Cardiac septum (tissue), 1 donor: Measurements from ENCODE around the gene C3orf20. TPM values are rescaled to one million over a fixed set of nuclear protein-coding genes. Genes with fewer than 3 reads are reported as not detected.

Experiments used
- DNase-seq: peaks from one replicate; pipeline ENCODE4 v3.0.0-alpha.2; 2020; ENCODE audit warnings: low spot score
- intact Hi-C: fragments of 100-400 bp; cut with DNase I; formaldehyde crosslinking; loops from one replicate; pipeline ENCODE4 v1.14.0; 2022
- total RNA-seq: library from RNA; stranded (reverse); fragmentation: NEBNext Ultra II Directional; extraction: Animal tissue kit (Norgen Biotek cat#: 25700); gene quantifications from one replicate; pipeline ENCODE4 v1.2.1, GENCODE V29; 2021
- donor health status: DM: no; HTN: no; CAD: no.

C3orf20 gene
- total RNA-seq, 1 donor from 2014 or later: 0.32 TPM

GRCh38 chr3:14818804-14819500 is 144.0 kb downstream of the C3orf20 start, which contains the start of gene FGD5:
Gene FGD5, plus strand, starts transcription at chr3:14818962. Its CDS starts 110 bp downstream, at chr3:14819072.
- DNase-seq: no peak

GRCh38 chr3:14819671-14820070 is 144.7 kb downstream of the C3orf20 start:
- intact Hi-C loops: no loop called here
- DNase-seq: no peak

More at GRCh38 chr3:14818804-14819500, 144.0 kb downstream of the C3orf20 start, which contains the start of gene FGD5:
- intact Hi-C loops: no loop called here

- intact Hi-C loops: no loop called here
- DNase-seq: no peak
Measured at GRCh38 chr3:14820156-14820555, 145.2 kb downstream of the C3orf20 start.

- intact Hi-C loops: no loop called here
Measured at GRCh38 chr3:14821151-14821550, 146.2 kb downstream of the C3orf20 start.

GRCh38 chr3:14822134-14822533 is 147.2 kb downstream of the C3orf20 start:
- intact Hi-C loops: no loop called here
- no peak for DNase-seq

More at GRCh38 chr3:14821151-14821550, 146.2 kb downstream of the C3orf20 start:
- DNase-seq: no peak

Other genes with a start within 250 kb of the C3orf20 start
- gene GRIP2, start 134.8 kb upstream of the C3orf20 start, total RNA-seq: 67.8 TPM
- 14.7 TPM for gene CCDC174, start 23.4 kb upstream of the C3orf20 start, total RNA-seq
- 15.6 TPM for gene FGD5, start 143.8 kb downstream of the C3orf20 start, total RNA-seq